Mucosa of descending colon (tissue), 3 donors: ENCODE measurements around the gene MDFIC2. TPM values are rescaled to one million over a fixed set of nuclear protein-coding genes. Genes with fewer than 3 reads are reported as not detected.

Experiments
- ATAC-seq: fragments of 200-7000 bp; cut with Tn5 transposase; one replicate; pipeline ENCODE4 v1.9.1; 2020; ENCODE audit warnings: mild to moderate bottlenecking, moderate library complexity
- DNase-seq, 3 donors: peaks; one replicate each; pipeline ENCODE4 v3.0.0-alpha.2; 2020
- H3K36me3 ChIP-seq: fragments of 200-600 bp; one replicate; pipeline ENCODE4 v1.8.0; 2021; ENCODE audit warnings: low read depth, mild to moderate bottlenecking
- H3K4me1 ChIP-seq: fragments of 200-600 bp; one replicate; pipeline ENCODE4 v1.8.0; 2021; ENCODE audit warnings: low read depth, mild to moderate bottlenecking
- H3K4me3 ChIP-seq: fragments of 200-600 bp; one replicate; pipeline ENCODE4 v1.8.0; 2021; ENCODE audit warnings: mild to moderate bottlenecking
- H3K9me3 ChIP-seq: fragments of 200-600 bp; one replicate; pipeline ENCODE4 v1.8.0; 2021; ENCODE audit warnings: mild to moderate bottlenecking
- CTCF ChIP-seq: fragments of 200-600 bp; IDR thresholded peaks from one replicate; pipeline ENCODE4 v1.8.0; 2022; ENCODE audit warnings: antibody characterized with exemption, mild to moderate bottlenecking
- intact Hi-C, 2 donors: fragments of 100-400 bp; cut with DNase I in 1 of 2; cut with micrococcal nuclease in 1 of 2; formaldehyde crosslinking; loops; one replicate each; pipeline versions ENCODE4 v1.11.0 to v1.11.1; 2022; cut with DNase I, micrococcal nuclease
- total RNA-seq, 3 donors: library from RNA; stranded (reverse); fragmentation: NEBNext Ultra II Directional in 2 of 3; extraction: Animal tissue kit (Norgen Biotek cat#: 25700) in 2 of 3; gene quantifications; one replicate each; pipeline versions ENCODE4 v1.2.1 to v1.2.4, GENCODE V29; 2021 to 2023
- donor health status: DM: no; HTN: no; CAD: no; lungs with moderate emphysema.
- donor health status: DM: no; HTN: no; CAD: no.
- donor health status: DM: no; HTN: yes; CAD: no.

MDFIC2 gene
- total RNA-seq, 3 donors from 2014 or later = not detected

- DNase-seq = no peak
- no peak for ATAC-seq
- H3K4me3 ChIP-seq = no peak overlapping the region
- intact Hi-C loops = no loop called here
- no peaks in the 10 kb centered on the region for H3K36me3 ChIP-seq
- H3K9me3 ChIP-seq = no peaks in the 10 kb centered on the region
- H3K4me1 ChIP-seq = no peaks in the 10 kb centered on the region
- TF ChIP-seq CTCF = no peak
Measured at GRCh38 chr3:70156808-70157207, 155.6 kb downstream of the MDFIC2 start.

GRCh38 chr3:70150599-70150998 is 161.8 kb downstream of the MDFIC2 start:
- no peak for DNase-seq
- Histone ChIP-seq H3K36me3 (no peaks in the 10 kb centered on the region), H3K4me3 (no peak overlapping the region), H3K9me3 (no peaks in the 10 kb centered on the region), H3K4me1 (no peaks in the 10 kb centered on the region)
- ATAC-seq = no peak
- intact Hi-C loops = no loop called here
- no peak for TF ChIP-seq CTCF

GRCh38 chr3:70149714-70150400 is 162.6 kb downstream of the MDFIC2 start:
- ATAC-seq (no peak), DNase-seq (no peak)
- Histone ChIP-seq H3K36me3 (no peaks in the 10 kb centered on the region), H3K9me3 (no peaks in the 10 kb centered on the region), H3K4me3 (no peak overlapping the region), H3K4me1 (no peaks in the 10 kb centered on the region)
- no peak for TF ChIP-seq CTCF
- intact Hi-C loops = no loop called here
